Heart left ventricle (tissue), 13 donors: ENCODE measurements around the gene ADD2.

ENCODE experiments used
- POLR2A ChIP-seq, 2 donors: fragments of 450-650 bp; IDR thresholded peaks; one replicate each; pipeline ENCODE4 v1.6.1; 2017; ENCODE audit warnings: antibody characterized with exemption in 2 of 2, mild to moderate bottlenecking in 2 of 2, moderate library complexity in 2 of 2
- TF ChIP-seq, protein P1 (sequence below), 12 donors: fragments of 200-600 bp; sonication (generic) in 4 of 12; IDR thresholded peaks; one replicate each; pipeline versions ENCODE4 v1.5.0 to v1.8.0; 2018 to 2022; ENCODE audit warnings: antibody characterized with exemption in 12 of 12, mild to moderate bottlenecking in 5 of 12
- donor health status: ischemic (EF 13 %, LVEDD 7.1; RV severe dilation, severe dysfunction).
- donor health status: DM: no; HTN: yes; CAD: no.
- donor health status: DM: no; HTN: no; CAD: no.
- donor health status: ischemic (EF 25% LVEDD 6.9; RV normal size, moderate dysfunction).
- donor health status: ischemic (EF 25% LVEDD 5.7; RV mildly dilated, moderate dysfunction).
- donor health status: ischemic (EF 35%, LVEDD 5.7; RV mildly dilated, moderate dysfunction).
- donor health status: nonischemic (EF 11% LVEDD 7.7; RV severe dilation, severe dysfunction).
- donor health status: DM: yes; HTN: yes; CAD: no.
- donor health status: PGD.
- donor health status: ischemic (EF 29% LVEDD 5.4; RV normal size, mild dysfunction).
- donor health status: nonischemic (EF 23%, LVEDD 6.1; RV moderate dilation, normal function).

DNA sequence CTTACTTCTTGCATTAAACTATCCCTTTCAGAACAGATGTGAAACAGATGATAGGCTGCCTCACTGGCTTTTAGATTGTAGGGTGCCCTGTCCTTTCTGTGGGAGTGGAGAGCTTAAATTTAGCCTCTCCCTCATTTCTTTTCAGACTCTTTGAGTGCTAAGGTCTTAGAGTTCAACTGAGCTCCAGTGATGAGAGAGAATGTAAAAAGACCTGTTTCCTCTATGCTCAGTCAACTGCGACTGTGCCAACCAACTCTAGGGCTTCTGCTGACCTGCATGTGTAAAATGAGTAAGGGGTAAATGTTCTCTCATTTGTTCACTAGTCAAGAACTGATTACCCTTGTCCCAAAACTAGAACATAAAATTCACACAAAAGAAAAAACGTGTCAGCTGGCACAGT is 109.5 kb downstream of the ADD2 start:
- TF ChIP-seq, protein P1, sequence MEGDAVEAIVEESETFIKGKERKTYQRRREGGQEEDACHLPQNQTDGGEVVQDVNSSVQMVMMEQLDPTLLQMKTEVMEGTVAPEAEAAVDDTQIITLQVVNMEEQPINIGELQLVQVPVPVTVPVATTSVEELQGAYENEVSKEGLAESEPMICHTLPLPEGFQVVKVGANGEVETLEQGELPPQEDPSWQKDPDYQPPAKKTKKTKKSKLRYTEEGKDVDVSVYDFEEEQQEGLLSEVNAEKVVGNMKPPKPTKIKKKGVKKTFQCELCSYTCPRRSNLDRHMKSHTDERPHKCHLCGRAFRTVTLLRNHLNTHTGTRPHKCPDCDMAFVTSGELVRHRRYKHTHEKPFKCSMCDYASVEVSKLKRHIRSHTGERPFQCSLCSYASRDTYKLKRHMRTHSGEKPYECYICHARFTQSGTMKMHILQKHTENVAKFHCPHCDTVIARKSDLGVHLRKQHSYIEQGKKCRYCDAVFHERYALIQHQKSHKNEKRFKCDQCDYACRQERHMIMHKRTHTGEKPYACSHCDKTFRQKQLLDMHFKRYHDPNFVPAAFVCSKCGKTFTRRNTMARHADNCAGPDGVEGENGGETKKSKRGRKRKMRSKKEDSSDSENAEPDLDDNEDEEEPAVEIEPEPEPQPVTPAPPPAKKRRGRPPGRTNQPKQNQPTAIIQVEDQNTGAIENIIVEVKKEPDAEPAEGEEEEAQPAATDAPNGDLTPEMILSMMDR (IDR thresholded peaks at IDR 0.05): no peak
- TF ChIP-seq POLR2A (IDR thresholded peaks at IDR 0.05): no peak
